Middle frontal gyrus (tissue), 1 donor: ENCODE results near the gene NXPH1.

Source experiments
- DNase-seq: peaks from one replicate; pipeline ENCODE4 v3.0.0-alpha.2; 2015; ENCODE audit warnings: low spot score; ENCODE audit errors: extremely low spot score

The NXPH1 gene

DNA sequence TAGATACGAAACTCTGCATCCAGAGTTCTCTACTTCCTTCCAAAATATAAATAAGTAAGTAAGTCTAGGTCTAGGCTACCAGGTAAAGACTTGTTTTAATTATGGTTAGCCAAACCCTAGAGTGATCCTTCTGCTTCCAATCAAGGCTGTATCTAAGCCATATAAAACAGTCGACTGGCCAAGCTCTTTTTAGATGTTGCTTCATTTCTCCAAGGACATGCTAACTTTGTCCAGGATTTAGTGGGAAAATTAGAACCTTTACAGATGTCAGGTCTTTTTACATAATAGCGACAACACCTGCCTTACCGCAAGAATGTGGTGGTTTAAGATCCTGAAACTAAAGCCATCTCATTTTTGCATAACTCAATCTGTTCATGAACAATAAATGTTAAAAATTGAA is 156.8 kb downstream of the NXPH1 start:
- no peak for DNase-seq

DNA sequence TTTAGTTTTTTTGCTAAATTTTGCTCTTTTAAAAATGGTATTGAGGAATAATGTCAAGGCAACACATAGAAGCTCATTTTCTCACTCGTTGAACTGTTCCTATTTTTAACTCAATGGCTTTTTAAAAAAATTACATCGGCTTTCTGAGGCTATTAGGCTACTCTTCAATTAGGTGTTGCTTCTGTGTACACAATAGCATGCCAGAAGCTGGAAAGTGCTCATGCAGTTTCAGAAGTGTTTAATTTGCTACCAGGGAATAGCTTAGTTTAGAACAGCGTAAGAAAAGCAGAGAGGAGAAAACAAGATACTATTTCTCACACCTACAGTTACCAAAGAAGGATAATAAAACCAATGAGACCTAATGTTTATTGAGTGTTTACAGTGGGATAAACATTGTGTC is 157.4 kb downstream of the NXPH1 start:
- DNase-seq: no peak

DNA sequence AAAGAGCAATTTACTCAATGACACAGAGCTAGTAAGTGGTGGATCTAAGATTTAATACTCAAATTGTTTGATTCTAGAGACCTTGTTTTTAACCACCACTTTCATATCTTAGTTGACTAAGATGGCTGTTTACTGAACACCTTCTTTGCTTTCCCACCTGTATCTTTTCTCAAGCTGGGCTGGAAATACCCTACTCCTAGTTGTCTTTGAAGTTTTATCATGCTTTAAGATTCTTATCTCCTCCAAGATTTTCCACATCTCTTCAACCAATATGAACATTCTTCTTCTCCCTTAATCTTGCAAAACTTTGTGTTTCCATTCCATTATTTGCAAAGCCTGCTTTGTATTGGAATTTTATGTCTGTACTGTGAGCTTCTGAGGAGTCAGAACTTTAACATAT is 157.9 kb downstream of the NXPH1 start:
- DNase-seq: no peak

DNA sequence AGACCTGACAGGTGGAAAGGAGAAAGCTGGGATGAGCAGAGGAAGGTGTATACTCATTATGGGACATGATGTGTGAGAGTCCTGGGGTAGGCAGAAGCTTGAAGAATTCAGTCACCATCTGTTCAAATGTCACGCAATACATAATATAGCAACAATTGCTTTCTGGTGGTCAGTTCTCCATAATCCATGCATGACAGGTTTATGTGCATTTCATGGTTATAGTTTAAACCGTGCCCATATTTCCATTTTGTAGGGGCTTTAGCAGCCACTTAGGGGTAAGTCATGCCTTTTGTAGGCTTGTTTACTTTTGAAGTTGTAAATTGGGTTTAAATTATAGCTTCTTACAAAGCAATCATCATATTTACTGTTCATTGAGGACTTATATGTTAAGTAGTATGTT is 158.8 kb downstream of the NXPH1 start:
- no peak for DNase-seq

DNA sequence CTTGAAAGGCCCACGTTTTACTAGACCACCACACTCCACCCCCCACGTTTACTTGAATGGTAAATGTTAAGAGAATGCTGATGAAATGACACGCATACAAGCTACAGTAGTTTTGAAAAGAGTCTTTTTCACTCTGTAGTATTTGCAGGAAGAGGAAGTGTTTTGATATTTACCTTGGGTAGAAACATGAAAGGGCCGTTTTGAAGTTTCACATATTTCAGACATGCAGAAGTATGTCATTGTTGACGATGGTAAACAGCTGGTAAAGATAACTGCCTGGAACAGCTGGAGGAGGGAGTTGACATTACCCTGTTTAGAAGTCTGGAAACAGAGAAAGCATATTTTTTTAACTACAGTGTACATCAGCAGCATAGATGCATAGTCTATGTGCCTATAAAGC is 160.7 kb downstream of the NXPH1 start:
- DNase-seq: no peak

DNA sequence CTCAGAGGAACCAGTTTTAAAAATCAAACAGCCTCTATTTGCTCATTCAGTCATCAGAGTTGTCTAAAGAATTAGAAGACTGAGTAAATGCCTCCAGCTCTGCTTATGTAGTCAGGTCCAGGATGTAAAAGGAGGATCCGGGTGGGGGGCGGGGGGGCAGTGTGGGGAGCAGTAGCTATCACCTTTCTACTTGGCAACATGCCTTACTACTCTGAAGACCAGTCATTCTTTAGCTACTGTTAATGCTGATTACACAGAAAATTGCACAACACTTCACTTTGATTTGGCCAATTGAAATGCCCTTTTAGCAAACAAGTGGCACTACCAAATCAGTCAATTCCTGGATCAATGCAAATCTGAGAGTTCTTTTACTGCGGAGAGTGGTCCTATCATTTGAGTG is 164.2 kb downstream of the NXPH1 start:
- DNase-seq: no peak

DNA sequence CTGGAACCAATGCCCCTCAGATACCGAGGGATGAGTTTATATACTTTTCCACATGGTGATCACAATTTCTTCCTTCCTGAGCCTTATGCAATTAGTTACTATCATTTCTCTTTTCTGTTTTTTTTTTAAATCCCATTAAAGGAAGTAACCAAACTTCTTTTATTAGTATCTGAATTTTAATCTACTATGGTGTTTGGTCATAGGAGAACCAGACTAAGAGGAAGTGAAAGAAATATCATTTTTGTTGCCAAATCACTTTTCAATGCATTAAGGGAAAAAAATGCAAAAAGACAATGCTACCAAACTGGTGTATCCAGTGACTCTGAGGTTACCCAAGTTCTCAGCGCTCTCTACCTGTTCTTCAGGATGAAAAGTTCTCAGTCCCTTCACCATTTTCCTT is 167.7 kb downstream of the NXPH1 start:
- DNase-seq: no peak

DNA sequence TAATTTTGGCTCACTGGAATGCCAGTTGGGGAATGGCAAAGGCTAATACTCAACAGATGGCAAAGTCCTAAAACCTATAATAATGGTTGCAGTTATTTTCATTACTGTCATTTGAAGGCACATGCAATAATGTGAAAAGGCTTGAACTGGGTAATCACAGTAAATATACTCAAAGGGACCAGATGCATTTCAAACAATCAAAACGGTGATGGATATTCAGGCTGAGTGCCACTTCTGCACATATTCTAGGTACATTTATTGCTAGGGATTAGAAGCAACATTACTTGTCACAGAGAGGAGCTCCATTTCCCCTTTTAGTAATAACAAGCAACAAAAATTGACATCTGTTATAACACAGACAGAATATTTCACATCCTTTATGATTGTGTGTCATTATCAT is 171.8 kb downstream of the NXPH1 start:
- no peak for DNase-seq

DNA sequence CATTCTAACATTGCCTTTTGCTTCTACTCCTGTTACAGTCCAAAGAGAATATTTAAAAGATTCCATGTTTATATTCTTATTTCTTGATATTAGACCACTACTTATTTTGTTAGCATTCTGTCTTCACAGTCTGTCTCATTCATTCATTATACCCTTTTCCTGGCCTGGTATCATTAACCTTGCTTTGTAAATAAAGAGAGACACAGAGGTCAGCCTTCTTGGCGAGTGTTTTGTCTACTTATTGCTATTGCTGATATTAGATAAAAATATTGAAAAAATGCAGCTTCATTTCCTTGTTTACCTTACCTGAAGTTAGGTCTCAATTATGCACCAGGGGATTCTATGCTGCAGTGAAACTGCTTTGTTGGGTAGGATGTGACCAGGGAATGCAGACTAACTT is 179.2 kb downstream of the NXPH1 start:
- no peak for DNase-seq

DNA sequence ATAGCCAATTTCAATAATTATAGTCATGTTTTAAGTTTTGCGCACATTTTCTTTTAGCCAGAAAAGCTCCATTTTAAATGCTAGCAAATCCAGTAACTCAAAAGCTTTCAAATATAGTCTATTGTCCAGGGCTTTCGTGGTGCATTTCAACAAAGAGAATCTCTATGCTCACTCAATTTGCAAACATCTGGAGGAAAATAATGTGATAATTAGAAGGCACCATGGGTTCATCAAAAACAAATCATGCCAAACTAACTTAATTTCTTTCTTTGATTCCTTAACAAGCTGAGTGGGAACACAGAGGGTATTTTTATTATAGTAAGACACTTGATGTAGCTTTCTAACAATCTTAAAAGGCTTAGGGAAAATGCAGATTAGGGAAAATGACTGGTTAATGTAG is 179.8 kb downstream of the NXPH1 start:
- DNase-seq: no peak

DNA sequence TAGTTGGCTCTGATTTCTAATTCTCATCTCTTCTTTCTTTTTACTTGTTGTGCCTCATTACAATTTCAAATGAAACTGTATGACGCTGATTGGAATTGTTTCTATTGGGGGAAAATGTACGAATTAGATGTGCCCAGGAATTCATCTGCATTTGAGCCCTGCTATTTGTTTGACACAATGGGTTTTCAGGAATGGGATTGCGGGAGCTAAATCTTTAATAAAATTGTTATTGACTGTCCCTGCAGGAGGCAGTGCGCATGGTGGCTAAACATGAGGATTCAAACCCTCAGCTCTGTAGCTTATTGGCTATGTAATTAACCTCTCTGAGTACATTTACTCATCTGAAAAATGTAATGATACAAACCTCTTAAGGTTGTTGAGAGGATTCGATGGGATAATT is 181.6 kb downstream of the NXPH1 start:
- no peak for DNase-seq

DNA sequence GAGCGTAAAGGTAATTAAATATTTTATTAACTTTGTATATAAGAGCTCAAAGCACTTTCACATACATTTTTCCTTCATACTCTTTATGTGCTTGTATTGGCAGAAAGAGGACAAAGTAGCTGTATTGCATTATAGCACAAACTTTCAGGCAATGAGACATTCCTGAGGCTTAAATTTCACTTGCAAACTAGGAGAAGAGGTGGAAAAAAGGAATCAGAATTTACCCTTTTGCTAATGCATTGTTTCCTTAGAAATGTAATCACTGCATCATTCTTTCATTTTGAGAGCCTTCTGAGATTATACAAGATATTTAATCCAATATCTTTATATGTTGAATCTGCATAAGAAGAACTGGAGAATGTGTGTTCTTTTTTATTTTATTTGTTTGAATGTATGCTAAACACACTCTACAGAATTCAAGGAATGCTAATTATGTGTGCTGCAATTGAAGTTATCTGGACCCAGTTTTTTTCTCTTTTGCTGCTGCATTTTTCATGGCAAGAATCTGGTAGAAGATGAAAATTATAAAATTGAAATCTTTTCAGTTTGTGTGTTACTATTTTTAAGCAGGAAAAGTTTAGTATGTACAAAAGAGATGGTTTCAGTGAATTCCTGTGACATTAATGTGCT is 185.1 kb downstream of the NXPH1 start:
- DNase-seq: no peak

DNA sequence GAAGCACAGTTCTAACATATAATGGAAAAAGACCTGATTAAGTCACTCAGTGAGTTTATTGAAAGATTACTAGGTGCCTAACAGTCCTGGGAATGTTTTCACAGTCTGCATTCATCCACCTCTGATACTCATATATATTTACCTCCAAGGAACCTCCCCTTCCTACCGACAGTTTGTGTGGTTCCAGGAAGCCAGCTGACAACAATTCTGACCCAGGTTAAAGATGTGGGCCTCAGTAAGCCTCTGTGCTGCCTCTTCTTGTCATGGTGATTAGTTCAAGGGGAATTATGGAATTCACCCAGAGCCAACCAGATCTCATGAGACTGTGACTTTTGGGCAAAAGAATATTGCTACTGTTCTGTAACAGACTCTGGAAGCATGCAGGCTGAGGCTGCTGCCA is 186.8 kb downstream of the NXPH1 start:
- no peak for DNase-seq

DNA sequence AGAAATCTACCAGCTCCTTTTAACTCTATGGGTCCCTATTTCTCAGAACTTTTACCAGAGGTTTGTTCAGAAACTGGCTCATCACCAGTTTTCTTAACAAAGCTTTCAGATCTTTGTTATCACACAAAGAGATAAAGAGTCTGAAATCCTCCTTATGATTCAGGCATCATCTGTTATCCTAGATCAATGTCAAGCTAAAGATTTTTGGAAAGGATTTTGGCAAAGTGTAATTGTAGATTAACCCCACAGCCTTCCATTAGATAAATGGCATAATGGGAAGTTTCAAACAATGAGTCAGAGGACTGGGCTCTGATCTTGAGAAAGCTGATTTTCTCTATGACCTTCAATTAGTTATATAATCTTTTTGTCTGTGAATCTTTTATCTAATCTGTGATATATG is 192.2 kb downstream of the NXPH1 start:
- no peak for DNase-seq

DNA sequence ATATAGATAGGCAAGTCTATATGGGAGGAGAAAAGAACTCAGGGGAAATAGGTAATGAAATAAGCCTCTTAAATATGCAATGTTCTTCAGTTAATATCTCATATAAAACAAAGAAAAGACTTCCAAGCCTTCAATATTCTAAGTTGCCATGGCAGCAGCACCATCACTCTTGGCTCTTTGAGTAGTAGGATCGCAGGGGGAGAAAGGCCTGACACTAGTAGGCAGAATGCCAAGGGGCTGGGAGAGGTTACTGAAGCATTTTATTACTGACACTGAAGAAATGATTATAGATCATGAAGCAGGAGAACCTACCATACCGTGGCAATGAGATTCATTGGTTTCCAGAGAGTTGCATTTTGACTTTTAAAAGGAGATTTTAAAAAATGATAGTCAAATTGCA is 193.9 kb downstream of the NXPH1 start:
- no peak for DNase-seq

DNA sequence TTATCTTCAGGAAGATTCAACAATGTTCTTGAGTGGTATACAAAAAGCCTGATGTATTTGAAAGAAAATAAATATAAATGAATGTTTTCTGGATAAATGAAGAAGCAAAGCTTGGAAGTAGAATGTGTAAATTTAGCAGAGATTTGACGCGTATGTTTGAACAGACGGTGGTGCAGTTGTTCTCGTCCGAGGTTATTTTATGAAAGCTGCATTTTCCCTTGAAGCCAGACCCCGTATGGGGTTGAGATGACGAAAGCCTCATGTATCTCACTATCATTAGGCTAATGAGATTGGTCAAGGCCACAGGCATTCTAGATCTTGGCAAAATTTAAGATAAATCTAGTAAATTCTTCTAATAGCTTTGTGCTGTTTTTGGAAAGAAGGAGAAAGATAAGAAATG is 195.2 kb downstream of the NXPH1 start:
- DNase-seq: no peak

DNA sequence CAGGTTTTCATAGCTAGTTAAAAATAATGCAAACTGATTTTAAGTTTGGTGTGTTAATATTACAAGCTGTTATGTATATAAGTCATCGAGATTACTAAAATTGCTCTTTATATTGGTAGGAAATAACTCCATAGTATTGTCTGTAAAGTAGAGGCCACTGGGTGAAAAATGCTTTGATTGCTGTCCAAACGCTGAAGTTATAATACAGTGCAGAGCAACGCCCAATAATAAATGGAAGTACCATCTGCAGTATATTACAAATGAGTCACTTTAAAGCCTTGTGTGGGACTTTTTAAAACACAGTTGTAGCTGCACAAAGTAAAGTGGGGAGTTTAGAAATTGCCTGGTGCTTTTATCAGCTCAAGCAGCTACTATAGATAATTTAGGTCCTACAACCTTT is 196.1 kb downstream of the NXPH1 start:
- no peak for DNase-seq

DNA sequence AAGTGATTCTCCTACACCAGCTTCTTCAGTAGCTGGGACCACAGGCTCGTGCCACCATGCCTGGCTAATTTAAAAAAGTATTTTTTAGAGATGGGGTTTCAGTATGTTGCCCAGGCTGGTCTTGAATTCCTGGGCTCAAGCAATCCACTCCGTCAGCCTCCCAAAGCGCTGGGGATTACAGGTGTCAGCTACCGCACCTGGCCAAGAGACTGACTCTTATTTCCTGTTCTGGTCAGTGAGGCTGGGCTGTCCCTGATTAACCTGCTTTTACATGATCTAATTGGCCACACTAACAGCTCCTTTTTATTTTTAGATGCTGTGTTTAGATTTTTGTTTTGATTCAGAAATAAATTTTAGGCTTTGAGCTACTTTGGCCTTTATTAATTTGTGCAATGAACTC is 203.9 kb downstream of the NXPH1 start:
- no peak for DNase-seq

DNA sequence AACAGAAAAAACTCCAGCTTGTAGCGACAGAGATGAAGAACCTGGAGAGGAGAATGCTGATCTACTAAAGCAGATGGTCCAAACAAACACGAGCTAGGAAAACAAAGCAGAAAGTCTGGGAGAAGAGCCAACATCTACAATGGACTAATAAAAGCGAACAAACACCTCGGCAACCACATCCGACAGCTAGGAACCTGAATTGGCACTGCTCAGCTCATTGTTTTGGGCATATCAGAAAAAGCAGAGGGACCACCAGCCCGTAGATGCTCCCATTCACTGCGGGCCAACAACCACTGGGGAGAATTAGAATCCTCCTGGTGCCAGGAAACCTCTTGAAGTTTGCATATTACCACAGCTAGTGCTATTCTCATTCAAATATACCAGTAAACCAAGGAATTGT is 204.7 kb downstream of the NXPH1 start:
- no peak for DNase-seq

DNA sequence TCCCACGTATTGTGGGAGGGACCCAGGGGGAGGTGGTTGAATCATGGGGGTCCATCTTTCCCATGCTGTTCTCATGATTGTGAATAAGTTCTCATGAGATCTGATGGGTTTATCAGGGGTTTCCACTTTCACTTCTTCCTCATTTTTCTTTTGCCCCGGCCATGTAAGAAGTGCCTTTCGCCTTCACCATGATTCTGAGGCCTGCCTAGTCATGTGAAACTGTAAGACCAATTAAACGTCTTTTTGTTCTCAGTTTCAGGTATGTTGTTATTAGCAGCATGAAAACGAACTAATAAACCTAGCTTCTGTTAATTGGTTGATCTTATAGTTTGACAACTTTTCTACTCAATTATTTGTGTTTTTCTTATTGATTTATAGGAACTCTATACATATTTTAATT is 206.3 kb downstream of the NXPH1 start:
- DNase-seq: no peak

DNA sequence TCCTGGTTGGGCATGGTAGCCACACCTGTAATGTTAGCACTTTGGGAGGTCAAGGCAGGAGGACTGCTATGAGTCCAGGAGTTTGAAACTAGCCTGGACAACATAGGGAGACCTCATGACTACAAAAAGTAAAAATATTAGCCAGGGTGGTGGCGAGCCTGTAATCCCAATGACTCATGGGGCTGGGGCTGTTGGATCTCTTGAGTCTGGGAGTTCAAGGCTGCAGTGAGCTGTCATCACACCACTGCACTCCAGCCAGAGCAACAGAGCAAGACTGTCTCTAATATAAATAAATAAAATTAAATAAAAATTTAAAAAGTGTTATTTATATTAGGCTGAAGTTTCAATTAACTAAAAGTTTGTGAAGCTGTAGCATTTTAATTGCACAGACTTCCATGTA is 207.3 kb downstream of the NXPH1 start:
- DNase-seq: no peak

DNA sequence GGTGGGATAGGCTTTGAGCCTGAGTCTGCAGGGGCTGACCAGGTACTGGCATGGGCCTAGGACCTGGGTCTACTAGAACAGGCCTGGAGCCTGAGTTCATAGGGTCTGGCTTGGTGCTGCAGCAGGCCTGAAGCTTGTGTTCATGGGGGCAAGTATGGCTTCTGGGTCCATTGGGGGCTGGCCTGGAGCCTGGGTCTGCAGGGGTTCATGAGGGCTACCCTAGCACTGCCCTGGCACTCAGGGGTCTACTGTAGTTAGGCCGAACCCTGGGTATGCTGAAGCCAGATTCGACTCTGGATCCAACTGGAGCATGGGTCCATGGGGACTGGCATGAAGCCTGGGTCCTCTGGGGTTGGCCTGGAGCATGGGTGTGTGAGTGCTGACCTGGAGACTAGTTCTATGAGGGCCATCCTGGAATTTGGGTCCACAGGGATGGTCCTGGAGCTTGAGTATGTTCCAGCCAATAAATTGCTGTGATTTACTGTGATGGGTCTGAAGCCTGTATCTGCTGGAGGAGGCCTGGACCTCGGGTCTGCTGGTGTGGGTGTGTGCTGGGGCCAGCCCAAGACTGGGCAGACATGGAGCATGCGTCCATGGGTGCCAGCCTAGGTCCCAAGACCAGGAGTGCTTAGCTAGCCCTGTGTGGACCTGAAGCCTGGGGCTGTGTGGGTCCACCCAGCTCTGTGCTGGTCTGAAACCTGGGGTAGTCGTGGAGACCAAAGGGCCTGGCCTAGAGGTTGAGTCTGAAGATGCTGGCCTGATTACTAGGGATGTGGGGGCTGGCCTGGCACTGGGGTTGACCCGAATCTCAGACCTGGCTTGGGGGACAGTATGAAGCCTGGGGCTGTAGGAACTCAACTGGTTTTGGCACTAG is 235.5 kb downstream of the NXPH1 start:
- DNase-seq: no peak

DNA sequence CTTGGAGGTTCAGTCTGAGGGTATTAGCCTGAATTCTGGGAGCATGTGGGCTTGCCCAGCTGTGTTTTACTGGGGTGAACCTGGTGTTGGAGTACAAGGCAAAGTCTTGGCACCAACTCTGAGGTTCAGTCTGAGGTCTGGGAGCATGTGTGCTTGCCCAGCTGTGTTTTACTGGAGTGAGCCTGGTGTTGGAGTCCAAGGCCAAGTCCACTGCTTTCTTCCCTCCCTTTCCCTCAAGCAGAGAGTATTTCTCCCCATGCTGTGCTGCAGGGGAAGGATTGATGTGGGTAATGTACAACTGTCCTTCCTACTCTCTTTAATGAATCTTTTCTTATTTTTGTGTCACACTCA is 236.1 kb downstream of the NXPH1 start:
- no peak for DNase-seq
